Parathyroid adenoma (tissue), 2 donors: ENCODE data around the gene JAKMIP3.
A peak's percentile ranks its signal among the peaks of the same experiment; 100 is the strongest.

Experiments used
- H2AFZ ChIP-seq: fragments of 300-600 bp; sonication (generic); one replicate; pipeline ENCODE4 v1.7.0; 2017; ENCODE audit warnings: antibody characterized with exemption, mild to moderate bottlenecking
- H3K27ac ChIP-seq: fragments of 300-600 bp; sonication (generic); one replicate; pipeline ENCODE4 v1.7.0; 2017
- H3K27me3 ChIP-seq: fragments of 300-600 bp; sonication (generic); one replicate; pipeline ENCODE4 v1.7.0; 2017; ENCODE audit warnings: low read length; ENCODE audit not compliant: control insufficient read depth, insufficient read depth
- H3K36me3 ChIP-seq: fragments of 300-600 bp; sonication (generic); one replicate; pipeline ENCODE4 v1.7.0; 2017; ENCODE audit warnings: low read length; ENCODE audit not compliant: control insufficient read depth, insufficient read depth
- H3K4me1 ChIP-seq: fragments of 300-600 bp; sonication (generic); one replicate; pipeline ENCODE4 v1.7.0; 2017; ENCODE audit warnings: control low read depth
- H3K4me2 ChIP-seq: fragments of 300-600 bp; sonication (generic); one replicate; pipeline ENCODE4 v1.7.0; 2017; ENCODE audit warnings: low read length
- H3K4me3 ChIP-seq: fragments of 300-600 bp; sonication (generic); one replicate; pipeline ENCODE4 v1.7.0; 2017; ENCODE audit warnings: low read depth, low read length
- H3K79me2 ChIP-seq: fragments of 300-600 bp; sonication (generic); one replicate; pipeline ENCODE4 v1.7.0; 2017; ENCODE audit warnings: control low read depth
- H3K9ac ChIP-seq: fragments of 300-600 bp; sonication (generic); one replicate; pipeline ENCODE4 v1.7.0; 2017; ENCODE audit warnings: mild to moderate bottlenecking
- H3K9me3 ChIP-seq: fragments of 300-600 bp; sonication (generic); one replicate; pipeline ENCODE4 v1.7.0; 2017; ENCODE audit warnings: low read length; ENCODE audit not compliant: control insufficient read depth
- CTCF ChIP-seq: fragments of 300-600 bp; sonication (generic); IDR thresholded peaks from one replicate; pipeline ENCODE4 v1.7.0; 2017; ENCODE audit warnings: antibody characterized with exemption, mild to moderate bottlenecking
- donor health status: primary hyperparathyroidism.

The JAKMIP3 gene

GRCh38 chr10:132064771-132065437, 842 bp upstream of the JAKMIP3 start:
- no peak for TF ChIP-seq CTCF
- Histone ChIP-seq H3K36me3 (no peaks in the 10 kb centered on the region), H3K4me2 (peak overlapping the region; percentile 70), H3K79me2 (no peaks in the 10 kb centered on the region), H3K4me3 (peak overlapping the region; percentile 49), H2AFZ (peak overlapping the region; percentile 91), H3K4me1 (no peaks in the 10 kb centered on the region), H3K9ac (no peak overlapping the region), H3K27me3 (no peaks in the 10 kb centered on the region), H3K9me3 (no peaks in the 10 kb centered on the region), H3K27ac (no peak overlapping the region)

GRCh38 chr10:132066186-132066585, 440 bp downstream of the JAKMIP3 start:
- Histone ChIP-seq H3K4me1 (no peaks in the 10 kb centered on the region), H3K4me2 (peak overlapping the region; percentile 70), H2AFZ (peak overlapping the region; percentile 91), H3K79me2 (no peaks in the 10 kb centered on the region), H3K9ac (no peak overlapping the region), H3K4me3 (peak overlapping the region; percentile 49), H3K27ac (no peak overlapping the region), H3K36me3 (no peaks in the 10 kb centered on the region), H3K27me3 (no peaks in the 10 kb centered on the region), H3K9me3 (no peaks in the 10 kb centered on the region)
- TF ChIP-seq CTCF, result no peak

- H3K36me3 ChIP-seq, result no peaks in the 10 kb centered on the region
- no peak overlapping the region for H3K27ac ChIP-seq
- no peaks in the 10 kb centered on the region for H3K4me1 ChIP-seq
- H3K4me2 ChIP-seq, result no peak overlapping the region
- TF ChIP-seq CTCF, result no peak
- H3K9me3 ChIP-seq, result no peaks in the 10 kb centered on the region
- H3K27me3 ChIP-seq, result no peaks in the 10 kb centered on the region
- H3K4me3 ChIP-seq, result no peak overlapping the region
- H3K9ac ChIP-seq, result no peak overlapping the region
- H2AFZ ChIP-seq, result no peak overlapping the region
- H3K79me2 ChIP-seq, result no peaks in the 10 kb centered on the region
Measured at GRCh38 chr10:132066812-132067211, 1.1 kb downstream of the JAKMIP3 start.

- no peak for TF ChIP-seq CTCF
- Histone ChIP-seq H3K4me1 (no peaks in the 10 kb centered on the region), H3K27ac (no peak overlapping the region)
Measured at GRCh38 chr10:132068431-132069121, 2.8 kb downstream of the JAKMIP3 start.

More at GRCh38 chr10:132068431-132069121, 2.8 kb downstream of the JAKMIP3 start:
- no peak overlapping the region for H3K9ac ChIP-seq
- no peaks in the 10 kb centered on the region for H3K36me3 ChIP-seq
- H3K9me3 ChIP-seq, result no peaks in the 10 kb centered on the region
- no peaks in the 10 kb centered on the region for H3K27me3 ChIP-seq
- H3K79me2 ChIP-seq, result no peaks in the 10 kb centered on the region
- no peak overlapping the region for H3K4me3 ChIP-seq
- no peak overlapping the region for H2AFZ ChIP-seq
- no peak overlapping the region for H3K4me2 ChIP-seq
